K562 (cell line): ENCODE results near the gene ERMP1. TPM values are rescaled to one million over a fixed set of nuclear protein-coding genes. Genes with fewer than 3 reads are reported as not detected.
"Not testable (repeated sequence)": the region's sequence is repeated elsewhere in the genome, so short reads cannot be mapped to it uniquely, and the experiment has no call there.

Experiments
- KDM1A ChIP-seq, 2 experiments: fragments of 450-650 bp; IDR thresholded peaks; 2 replicates each; pipeline ENCODE4 v1.6.1; 2016; ENCODE audit warnings: mild to moderate bottlenecking in 2 of 2
- NR2C1 ChIP-seq, 2 experiments: fragments of 450-650 bp; IDR thresholded peaks; 2 replicates each; pipeline ENCODE4 v1.6.1; 2017; ENCODE audit warnings: mild to moderate bottlenecking in 2 of 2, antibody characterized with exemption in 1 of 2, inconsistent platforms in 1 of 2, missing compliant biosample characterization in 1 of 2, missing genetic modification characterization in 1 of 2
- ZNF592 ChIP-seq: fragments of 450-650 bp; IDR thresholded peaks from 2 replicates; pipeline ENCODE4 v1.6.1; 2017; ENCODE audit warnings: antibody characterized with exemption, mild to moderate bottlenecking
- polyA plus RNA-seq, 8 experiments: library from polyadenylated mRNA; depleted of rRNA in 4 of 8; stranded (reverse) in 5 of 8; unstranded in 3 of 8; fragments of >200 nt; fragmentation: Nextera tagmentation in 2 of 8; fragmentation: Illumina TruSeq in 1 of 8; extraction: Ambion mirVana in 2 of 8; extraction: Trizol in 1 of 8; gene quantifications; 2 replicates each; pipeline versions ENCODE4 v1.2.1 to v1.2.3, GENCODE V29; 2011 to 2014; ENCODE audit warnings: inconsistent platforms in 1 of 8, missing spikeins in 1 of 8
- total RNA-seq, 7 experiments: library from RNA; depleted of rRNA in 6 of 7; stranded (reverse); fragments of >200 nt in 6 of 7; fragmentation: Illumina TruSeq in 2 of 7; extraction: Trizol in 2 of 7; gene quantifications; 2 replicates each; pipeline versions ENCODE4 v1.2.1 to v1.2.3, GENCODE V29; 2011 to 2021; ENCODE audit warnings: low replicate concordance in 1 of 7

The ERMP1 gene
- total and polyA plus RNA-seq, 9 of the 15 experiments (the other 6 are each of a cell fraction or from before 2014, with no cell fraction given) = 2.5 to 26.3 (median 12.6) TPM

- TF ChIP-seq ZNF592 (peak; percentile 78), KDM1A (IDR thresholded peaks at IDR 0.05) (peak; percentile 15 to 61; a peak in 1 of 4 replicates), NR2C1 (tag; IDR thresholded peaks at IDR 0.05) (peak; percentile 54)
- TF ChIP-seq NR2C1 (IDR thresholded peaks at IDR 0.05) = not testable (repeated sequence)
- TF ChIP-seq, all 486 proteins: peak for 12; not testable (repeated sequence) for 474
Measured at GRCh38 chr9:5882244-5883012, 49.5 kb upstream of the ERMP1 start (continued).
